ENCODE results near the gene GALNT7.
"Not testable (repeated sequence)": the region's sequence is repeated elsewhere in the genome, so short reads cannot be mapped to it uniquely, and the experiment has no call there.

The GALNT7 gene

GRCh38 chr4:173168396-173169177 lies at the start of gene GALNT7:
Gene GALNT7 (plus strand): TSS chr4:173168811. CDS start chr4:173168836, 25 bp downstream.
- Mint-ChIP-seq H3K4me1 (peaks cover 46% of the 10 kb centered on the region), H3K27me3 (no peaks in the 10 kb centered on the region), H3K4me3 (peak within 1 kb of the TSS; percentile 97), H3K27ac (ENCODE audit: low read depth) (peak within 1 kb of the TSS; percentile 96), H3K36me3 (ENCODE audit: insufficient read depth) (peaks cover 6% of the 10 kb centered on the region), H3K9me3 (no peaks in the 10 kb centered on the region)
- DNase-seq (ENCODE audit: low spot score in 2 of 2) (peak; percentile 17 to 23), ATAC-seq (replicated peaks; ENCODE audit: extremely low read depth, poor library complexity, severe bottlenecking) (peak; percentile 58)

GRCh38 chr4:173118819-173119218 lies 49.8 kb upstream of the GALNT7 start:
- not testable (repeated sequence) for H3K9me3 Mint-ChIP-seq; H3K27ac Mint-ChIP-seq (ENCODE audit: low read depth); ATAC-seq (replicated peaks; ENCODE audit: extremely low read depth, poor library complexity, severe bottlenecking); H3K27me3 Mint-ChIP-seq; H3K4me1 Mint-ChIP-seq; H3K36me3 Mint-ChIP-seq (ENCODE audit: insufficient read depth); DNase-seq (ENCODE audit: low spot score in 2 of 2); H3K4me3 Mint-ChIP-seq

- Mint-ChIP-seq H3K36me3 (ENCODE audit: insufficient read depth) (no peaks in the 10 kb centered on the region), H3K27me3 (no peaks in the 10 kb centered on the region), H3K9me3 (no peaks in the 10 kb centered on the region), H3K4me3 (no peak overlapping the region), H3K27ac (ENCODE audit: low read depth) (no peak overlapping the region), H3K4me1 (no peaks in the 10 kb centered on the region)
- ATAC-seq (replicated peaks; ENCODE audit: extremely low read depth, poor library complexity, severe bottlenecking) (no peak), DNase-seq (ENCODE audit: low spot score in 2 of 2) (no peak)
Observed at GRCh38 chr4:173119818-173120217, 48.8 kb upstream of the GALNT7 start.

GRCh38 chr4:173121076-173121561 lies 47.5 kb upstream of the GALNT7 start:
- H3K27ac Mint-ChIP-seq (ENCODE audit: low read depth) = no peak overlapping the region
- H3K9me3 Mint-ChIP-seq = no peaks in the 10 kb centered on the region
- H3K4me1 Mint-ChIP-seq = no peaks in the 10 kb centered on the region
- no peaks in the 10 kb centered on the region for H3K36me3 Mint-ChIP-seq (ENCODE audit: insufficient read depth)
- H3K27me3 Mint-ChIP-seq = no peaks in the 10 kb centered on the region
- ATAC-seq (replicated peaks; ENCODE audit: extremely low read depth, poor library complexity, severe bottlenecking) (no peak), DNase-seq (ENCODE audit: low spot score in 2 of 2) (no peak)
- no peak overlapping the region for H3K4me3 Mint-ChIP-seq

- H3K27ac Mint-ChIP-seq (ENCODE audit: low read depth) = no peak overlapping the region
- no peaks in the 10 kb centered on the region for H3K4me1 Mint-ChIP-seq
- H3K4me3 Mint-ChIP-seq = no peak overlapping the region
- H3K27me3 Mint-ChIP-seq = peaks cover 15% of the 10 kb centered on the region
- no peaks in the 10 kb centered on the region for H3K9me3 Mint-ChIP-seq
- no peaks in the 10 kb centered on the region for H3K36me3 Mint-ChIP-seq (ENCODE audit: insufficient read depth)
- DNase-seq (ENCODE audit: low spot score in 2 of 2) (no peak), ATAC-seq (replicated peaks; ENCODE audit: extremely low read depth, poor library complexity, severe bottlenecking) (no peak)
Observed at GRCh38 chr4:173124209-173124865, 44.3 kb upstream of the GALNT7 start.

- peaks cover 15% of the 10 kb centered on the region for H3K27me3 Mint-ChIP-seq
- no peaks in the 10 kb centered on the region for H3K9me3 Mint-ChIP-seq
- H3K4me3 Mint-ChIP-seq = no peak overlapping the region
- no peaks in the 10 kb centered on the region for H3K4me1 Mint-ChIP-seq
- H3K27ac Mint-ChIP-seq (ENCODE audit: low read depth) = no peak overlapping the region
- ATAC-seq (replicated peaks; ENCODE audit: extremely low read depth, poor library complexity, severe bottlenecking) = no peak
- H3K36me3 Mint-ChIP-seq (ENCODE audit: insufficient read depth) = no peaks in the 10 kb centered on the region
- DNase-seq (ENCODE audit: low spot score in 2 of 2) = no peak
Observed at GRCh38 chr4:173125216-173125812, 43.3 kb upstream of the GALNT7 start.

- Mint-ChIP-seq H3K27ac (ENCODE audit: low read depth) (no peak overlapping the region), H3K4me1 (no peaks in the 10 kb centered on the region), H3K36me3 (ENCODE audit: insufficient read depth) (peaks cover 1% of the 10 kb centered on the region), H3K9me3 (no peaks in the 10 kb centered on the region), H3K27me3 (peaks cover 28% of the 10 kb centered on the region), H3K4me3 (no peak overlapping the region)
- ATAC-seq (replicated peaks; ENCODE audit: extremely low read depth, poor library complexity, severe bottlenecking) = no peak
- DNase-seq (ENCODE audit: low spot score in 2 of 2) = no peak
Observed at GRCh38 chr4:173128199-173128890, 40.3 kb upstream of the GALNT7 start.

- no peak for DNase-seq (ENCODE audit: low spot score in 2 of 2)
- Mint-ChIP-seq H3K4me1 (no peaks in the 10 kb centered on the region), H3K27me3 (peaks cover 36% of the 10 kb centered on the region), H3K4me3 (no peak overlapping the region), H3K27ac (ENCODE audit: low read depth) (no peak overlapping the region), H3K9me3 (no peaks in the 10 kb centered on the region), H3K36me3 (ENCODE audit: insufficient read depth) (peaks cover 1% of the 10 kb centered on the region)
- no peak for ATAC-seq (replicated peaks; ENCODE audit: extremely low read depth, poor library complexity, severe bottlenecking)
Observed at GRCh38 chr4:173130687-173131086, 37.9 kb upstream of the GALNT7 start.

GRCh38 chr4:173134426-173134825 lies 34.2 kb upstream of the GALNT7 start:
- DNase-seq (ENCODE audit: low spot score in 2 of 2) (no peak), ATAC-seq (replicated peaks; ENCODE audit: extremely low read depth, poor library complexity, severe bottlenecking) (no peak)
- H3K4me1 Mint-ChIP-seq = no peaks in the 10 kb centered on the region
- peaks cover 41% of the 10 kb centered on the region for H3K27me3 Mint-ChIP-seq
- H3K9me3 Mint-ChIP-seq = no peaks in the 10 kb centered on the region
- peaks cover 1% of the 10 kb centered on the region for H3K36me3 Mint-ChIP-seq (ENCODE audit: insufficient read depth)
- H3K4me3 Mint-ChIP-seq = no peak overlapping the region
- H3K27ac Mint-ChIP-seq (ENCODE audit: low read depth) = no peak overlapping the region

- Mint-ChIP-seq H3K9me3 (no peaks in the 10 kb centered on the region), H3K27ac (ENCODE audit: low read depth) (no peak overlapping the region)
Observed at GRCh38 chr4:173135241-173135847, 33.3 kb upstream of the GALNT7 start.

GRCh38 chr4:173138624-173139023 lies 30.0 kb upstream of the GALNT7 start:
- Mint-ChIP-seq H3K36me3 (ENCODE audit: insufficient read depth) (no peaks in the 10 kb centered on the region), H3K9me3 (no peaks in the 10 kb centered on the region), H3K27me3 (peaks cover 49% of the 10 kb centered on the region), H3K4me3 (no peak overlapping the region), H3K4me1 (no peaks in the 10 kb centered on the region), H3K27ac (ENCODE audit: low read depth) (no peak overlapping the region)
- DNase-seq (ENCODE audit: low spot score in 2 of 2) (no peak), ATAC-seq (replicated peaks; ENCODE audit: extremely low read depth, poor library complexity, severe bottlenecking) (no peak)

More at GRCh38 chr4:173135241-173135847, 33.3 kb upstream of the GALNT7 start:
- Mint-ChIP-seq H3K4me1 (no peaks in the 10 kb centered on the region), H3K4me3 (no peak overlapping the region), H3K27me3 (peaks cover 48% of the 10 kb centered on the region), H3K36me3 (ENCODE audit: insufficient read depth) (peaks cover 1% of the 10 kb centered on the region)
- no peak for DNase-seq (ENCODE audit: low spot score in 2 of 2)
- no peak for ATAC-seq (replicated peaks; ENCODE audit: extremely low read depth, poor library complexity, severe bottlenecking)

GRCh38 chr4:173139561-173139960 lies 29.1 kb upstream of the GALNT7 start:
- H3K9me3 Mint-ChIP-seq = no peaks in the 10 kb centered on the region
- H3K27me3 Mint-ChIP-seq = peaks cover 49% of the 10 kb centered on the region

More at GRCh38 chr4:173139561-173139960, 29.1 kb upstream of the GALNT7 start:
- H3K36me3 Mint-ChIP-seq (ENCODE audit: insufficient read depth) = peaks cover 1% of the 10 kb centered on the region
- H3K4me1 Mint-ChIP-seq = no peaks in the 10 kb centered on the region
- no peak for ATAC-seq (replicated peaks; ENCODE audit: extremely low read depth, poor library complexity, severe bottlenecking)
- no peak for DNase-seq (ENCODE audit: low spot score in 2 of 2)
- H3K27ac Mint-ChIP-seq (ENCODE audit: low read depth) = no peak overlapping the region
- no peak overlapping the region for H3K4me3 Mint-ChIP-seq

All from central memory CD8-positive, alpha-beta T cell (primary cell).